GM18508 (cell line): ENCODE measurements around the gene XRCC4.
A peak's percentile ranks its signal among the peaks of the same experiment; 100 is the strongest.
"Not testable (repeated sequence)": the region's sequence is repeated elsewhere in the genome, so short reads cannot be mapped to it uniquely, and the experiment has no call there.

Experiments
- ATAC-seq: cut with Tn5 transposase; IDR thresholded peaks from one replicate; pipeline ENCODE4 v1.9.1; 2021; ENCODE audit warnings: moderate number of reproducible peaks; ENCODE audit not compliant: insufficient read depth, unreplicated experiment

Gene XRCC4

DNA sequence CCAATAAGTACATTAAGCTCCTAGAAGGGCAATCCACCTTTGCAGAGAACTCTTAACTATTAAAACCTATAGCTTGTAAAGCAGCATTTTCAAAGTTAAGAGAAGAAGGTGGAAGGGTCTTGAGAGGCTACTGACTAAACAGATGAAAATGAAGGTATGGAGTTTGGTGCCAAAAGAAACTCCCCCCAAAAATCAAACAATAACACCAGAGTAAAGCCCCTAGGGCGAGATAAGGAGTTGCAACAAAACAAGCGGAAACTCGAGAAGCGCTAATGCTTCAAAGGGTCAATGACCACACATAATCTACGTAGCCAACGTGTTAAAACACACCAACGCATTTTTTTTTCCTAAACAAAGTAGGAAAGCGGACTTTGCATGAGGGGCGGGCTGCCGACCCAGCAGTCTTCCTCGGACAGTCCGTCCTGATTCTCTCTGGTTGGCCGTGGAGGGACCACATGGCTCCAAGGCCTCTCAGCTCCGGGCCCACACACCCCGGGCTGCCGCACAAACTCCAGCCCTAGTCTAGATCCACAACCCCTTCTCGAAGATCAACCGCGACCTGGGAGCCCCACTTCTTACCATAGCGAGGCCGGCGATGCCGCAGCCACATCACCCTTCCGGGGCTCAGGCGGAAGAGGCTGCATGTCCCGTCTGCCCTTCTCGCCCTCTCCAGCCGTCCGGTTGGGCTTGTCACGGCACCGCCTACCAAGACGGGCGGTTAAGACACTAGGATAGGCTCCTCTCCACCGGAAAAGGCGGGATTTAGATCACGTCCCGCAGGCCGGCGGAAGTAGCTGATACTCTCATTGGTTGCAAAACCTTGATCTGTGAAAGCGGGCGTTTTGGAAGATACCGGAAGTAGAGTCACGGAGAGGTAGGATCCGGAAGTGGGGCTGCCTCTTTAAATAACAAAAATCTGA, at the start of gene XRCC4, which contains the start of gene TMEM167A:
Gene XRCC4 (plus strand): TSS at position 806 of the 920 bp plus-strand sequence. CDS start 27,373 bp downstream, outside the sequence.
Gene TMEM167A (minus strand): TSS at position 653 of the 920 bp plus-strand sequence. CDS start 71 bp downstream, at position 582.
- ATAC-seq: peak; percentile 98

- ATAC-seq: no peak
Measured at GRCh38 chr5:83029912-83030311, 47.4 kb upstream of the XRCC4 start.

- no peak for ATAC-seq
Measured at GRCh38 chr5:83031381-83031780, 46.0 kb upstream of the XRCC4 start.

GRCh38 chr5:83034036-83034435, 43.3 kb upstream of the XRCC4 start:
- ATAC-seq: no peak

GRCh38 chr5:83034528-83035207, 42.7 kb upstream of the XRCC4 start:
- ATAC-seq: no peak

DNA sequence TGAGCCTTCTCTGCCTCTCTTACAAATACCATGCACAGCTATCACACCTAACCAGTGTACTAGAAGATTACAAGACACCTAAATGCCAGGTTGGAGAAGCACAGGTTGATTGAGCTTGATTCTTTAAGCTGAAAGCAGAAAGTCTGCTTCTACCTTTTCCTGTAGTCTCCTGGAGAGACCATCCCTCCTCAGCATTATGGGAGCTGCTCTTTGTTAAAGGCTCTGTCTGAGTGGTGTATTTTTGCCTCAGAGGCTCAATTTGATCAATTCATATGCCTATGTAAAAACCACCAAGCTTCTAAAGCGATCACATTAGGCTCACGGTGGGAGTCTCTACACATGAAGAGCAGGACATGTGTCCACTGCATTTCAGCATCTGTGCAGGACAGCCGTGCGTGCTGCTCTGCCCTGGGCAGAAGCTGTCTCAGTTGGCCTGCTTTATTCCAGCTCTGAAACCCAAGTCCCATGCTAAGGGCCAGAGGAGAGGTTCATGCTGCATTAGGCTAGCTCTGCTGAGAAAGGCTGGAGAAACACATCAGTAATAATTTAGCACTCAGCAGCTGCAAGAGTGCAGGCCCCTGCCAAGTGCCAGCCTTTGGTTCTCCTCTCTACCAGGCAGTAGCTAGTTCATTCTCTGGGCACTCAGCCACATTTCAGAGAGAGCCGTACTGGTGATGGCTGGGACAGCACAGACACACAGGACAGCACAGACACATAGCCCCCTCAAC, 41.8 kb upstream of the XRCC4 start:
- ATAC-seq: no peak

GRCh38 chr5:83036991-83037575, 40.3 kb upstream of the XRCC4 start:
- ATAC-seq: no peak

- ATAC-seq: no peak
Measured at GRCh38 chr5:83038924-83039323, 38.4 kb upstream of the XRCC4 start.

DNA sequence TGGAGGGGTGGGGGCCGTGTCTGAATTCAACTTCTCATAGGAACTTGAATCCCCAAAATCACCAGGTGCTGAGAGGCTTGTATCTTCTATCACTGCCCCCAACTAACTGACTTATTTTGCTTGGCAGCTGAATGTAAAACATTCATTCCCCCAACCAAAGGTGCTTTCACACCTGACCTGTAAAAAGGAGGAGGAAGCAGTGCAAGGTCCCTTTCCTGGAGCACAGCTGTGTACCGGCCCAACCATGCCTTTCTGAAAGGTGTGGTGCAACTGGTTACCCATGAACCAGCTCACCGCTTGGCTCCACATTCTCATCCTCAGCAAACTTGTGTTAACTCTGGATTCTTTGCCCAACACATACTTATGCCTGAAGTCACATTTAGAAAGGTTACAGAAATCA, 34.8 kb upstream of the XRCC4 start:
- no peak for ATAC-seq

GRCh38 chr5:83044926-83045325, 32.4 kb upstream of the XRCC4 start:
- ATAC-seq: no peak

DNA sequence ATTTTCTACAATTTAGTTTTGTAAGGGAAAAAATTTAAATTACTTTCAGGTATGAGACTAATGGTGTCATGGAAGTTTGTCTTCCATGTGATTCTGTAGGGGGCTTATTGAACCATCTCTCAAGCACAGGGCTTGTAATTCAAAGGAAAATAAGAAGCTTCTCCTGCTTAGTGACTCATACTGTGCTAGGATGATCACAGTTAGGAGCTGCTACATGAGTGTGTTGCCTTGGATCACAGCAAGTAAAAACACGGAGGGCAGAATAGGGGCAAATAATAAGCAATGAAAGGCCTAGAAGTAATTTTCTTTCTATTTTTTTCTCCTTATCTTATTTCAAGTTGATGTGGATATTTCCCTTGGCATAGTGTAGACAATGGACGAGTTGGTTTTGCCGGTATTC, 29.1 kb upstream of the XRCC4 start:
- no peak for ATAC-seq

DNA sequence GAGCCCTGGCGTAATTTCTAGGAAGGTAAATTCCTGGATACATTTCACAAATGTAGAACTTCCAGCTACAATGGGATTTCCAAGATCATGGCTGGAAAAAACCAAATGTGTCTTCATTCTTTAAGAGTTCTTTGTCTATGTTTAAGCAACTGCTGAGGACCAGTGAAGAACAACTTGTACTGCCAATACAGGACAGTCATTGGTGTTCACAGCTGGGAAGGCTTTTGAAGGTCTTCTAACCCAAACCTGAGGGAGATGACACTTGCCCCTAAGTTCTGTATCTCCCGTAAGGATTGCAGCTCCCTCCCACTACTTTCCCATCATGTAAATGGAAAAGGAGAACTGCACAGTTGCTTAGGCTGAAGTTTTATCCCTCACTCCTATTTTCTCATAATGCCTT, 28.5 kb upstream of the XRCC4 start:
- no peak for ATAC-seq

DNA sequence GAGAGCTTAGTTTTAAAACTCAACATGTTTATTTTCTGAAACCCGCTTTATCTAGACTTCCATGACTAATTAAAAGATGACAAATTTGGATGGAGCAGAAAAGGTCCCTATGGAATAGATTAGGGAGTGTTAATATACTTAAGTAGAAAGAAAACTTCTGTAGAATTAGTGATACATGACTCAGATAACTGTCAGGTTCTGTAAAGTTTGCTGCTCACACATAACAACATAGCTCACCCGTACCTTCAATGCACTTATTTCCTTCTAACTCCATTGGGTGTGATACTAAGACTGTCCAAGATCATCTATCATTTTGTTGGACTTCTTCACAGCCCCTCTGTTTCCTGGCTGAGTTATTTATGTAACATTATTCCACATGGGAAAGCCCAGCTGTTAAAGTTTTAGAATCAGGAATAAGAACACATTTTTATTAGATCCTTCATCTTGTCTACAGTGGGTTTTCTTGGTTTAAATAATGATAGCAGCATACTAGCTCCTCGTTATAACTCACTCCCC, 27.9 kb upstream of the XRCC4 start:
- no peak for ATAC-seq

- ATAC-seq: no peak
Measured at GRCh38 chr5:83050723-83051340, 26.5 kb upstream of the XRCC4 start.

- no peak for ATAC-seq
Measured at GRCh38 chr5:83055166-83055565, 22.2 kb upstream of the XRCC4 start.

DNA sequence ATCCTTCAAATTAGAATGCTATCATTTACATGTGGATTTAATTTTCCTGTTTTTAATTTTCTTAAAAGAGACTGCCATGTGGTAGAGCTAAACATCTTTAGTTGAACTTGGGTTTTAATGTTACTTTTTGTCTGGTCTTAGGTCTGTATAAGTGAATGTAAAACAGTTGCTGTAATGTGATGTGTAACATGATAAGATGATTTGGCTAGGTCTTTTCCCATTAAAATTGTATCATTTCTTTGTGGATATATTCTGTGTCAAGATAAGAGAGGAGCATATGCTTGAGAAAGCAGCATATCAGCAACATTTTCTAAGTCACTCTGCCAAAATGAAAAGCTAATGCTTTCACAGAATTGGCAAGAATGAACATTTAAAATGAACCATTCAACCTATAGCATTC, 18.6 kb upstream of the XRCC4 start:
- no peak for ATAC-seq

DNA sequence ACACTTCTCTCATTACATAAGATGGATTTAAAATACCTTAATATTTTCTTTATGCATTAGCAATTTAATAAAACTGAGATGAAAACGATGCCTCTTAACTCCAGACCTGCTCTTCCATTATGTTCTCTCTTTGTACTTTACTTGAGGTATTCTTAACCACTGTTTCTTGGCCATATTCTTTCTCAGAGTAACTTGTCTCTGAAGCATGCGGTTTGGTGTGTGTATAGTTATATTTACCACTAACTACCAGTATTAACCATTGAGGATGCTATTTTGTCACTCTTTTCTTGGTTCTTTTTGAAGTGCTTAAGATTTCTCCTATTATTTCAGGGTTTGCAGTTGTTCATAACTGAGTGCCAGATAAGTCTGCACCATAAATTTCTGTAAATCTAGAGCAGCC, 18.0 kb upstream of the XRCC4 start:
- no peak for ATAC-seq

DNA sequence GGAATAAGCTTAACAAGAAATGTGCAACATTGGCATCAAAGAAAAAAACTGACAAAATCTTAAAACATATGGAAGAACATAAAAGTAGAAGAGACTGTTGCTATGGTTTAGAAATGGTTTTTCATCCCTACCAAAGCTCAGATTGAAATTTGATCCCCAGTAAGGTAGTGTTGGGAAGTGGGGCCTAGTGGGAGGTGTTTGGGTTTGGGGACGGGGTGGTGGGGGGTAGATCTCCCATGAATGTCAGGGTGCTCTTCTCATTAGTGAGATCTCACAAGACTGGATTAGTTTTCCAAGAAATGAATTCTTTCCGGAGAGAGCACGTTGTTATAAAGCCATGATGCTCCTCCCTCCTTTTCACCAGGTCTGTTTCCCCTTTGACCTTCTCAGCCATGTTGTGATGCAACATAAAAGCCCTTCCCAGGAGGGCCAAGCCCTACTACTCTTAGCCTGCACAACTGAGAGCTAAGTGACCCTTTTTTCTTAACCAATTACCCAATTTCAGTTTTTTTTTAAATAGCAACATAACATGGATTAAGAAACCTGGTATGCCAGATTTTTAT, 10.7 kb upstream of the XRCC4 start:
- no peak for ATAC-seq

DNA sequence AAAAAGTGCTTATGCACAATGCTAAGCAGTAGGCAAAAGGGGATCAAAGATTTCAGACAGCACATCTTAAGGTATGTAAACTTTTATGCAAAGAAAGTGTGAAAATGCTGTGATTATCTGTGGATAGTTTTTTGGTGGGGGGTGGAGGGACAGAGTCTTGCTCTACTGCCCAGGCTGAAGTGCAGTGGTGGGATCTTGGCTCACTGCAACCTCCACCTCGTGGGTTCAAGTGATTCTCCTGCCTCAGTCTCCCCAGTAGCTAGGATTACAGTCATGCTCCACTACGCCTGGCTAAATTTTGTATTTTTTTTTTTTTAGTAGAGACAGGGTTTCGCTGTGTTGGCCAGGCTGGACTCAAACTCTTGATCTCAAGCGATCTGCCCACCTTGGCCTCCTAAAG, 10.0 kb upstream of the XRCC4 start:
- not testable (repeated sequence) for ATAC-seq
